WTC11 (cell line): ENCODE measurements around the gene CDK2. TPM values are rescaled to one million over a fixed set of nuclear protein-coding genes. Genes with fewer than 3 reads are reported as not detected.
"Not testable (repeated sequence)": the region's sequence is repeated elsewhere in the genome, so short reads cannot be mapped to it uniquely, and the experiment has no call there.

Experiments
- ATAC-seq: fragments of 200-7000 bp; cut with Tn5 transposase; 2 replicates; pipeline ENCODE4 v1.10.0; 2021; ENCODE audit warnings: mild to moderate bottlenecking, moderate library complexity
- CTCF ChIA-PET: fragments of 300-600 bp; sonication (Branson Sonifier 250); formaldehyde crosslinking; loops from one replicate; lab custom pipeline; 2021; ENCODE audit warnings: antibody characterized with exemption; lab: Charles Lee
- POLR2A ChIA-PET: fragments of 350-600 bp; sonication (Branson Sonifier 250); formaldehyde crosslinking; loops from one replicate; lab custom pipeline; 2021; ENCODE audit warnings: antibody characterized with exemption; lab: Charles Lee
- DNase-seq: peaks from one replicate; pipeline ENCODE4 v3.0.0; 2021; ENCODE audit warnings: low spot score
- H3K27ac Mint-ChIP-seq: 2 replicates; pipeline ENCODE4 v1.8.0; 2021; ENCODE audit warnings: mixed read lengths
- H3K27me3 Mint-ChIP-seq: 2 replicates; pipeline ENCODE4 v1.8.0; 2021; ENCODE audit warnings: low read depth, mild to moderate bottlenecking, moderate library complexity, mixed read lengths
- H3K36me3 Mint-ChIP-seq: 2 replicates; pipeline ENCODE4 v1.8.0; 2021; ENCODE audit warnings: mixed read lengths
- H3K4me1 Mint-ChIP-seq: 2 replicates; pipeline ENCODE4 v1.8.0; 2022; ENCODE audit warnings: mixed read lengths
- H3K4me3 Mint-ChIP-seq: 2 replicates; pipeline ENCODE4 v1.8.0; 2021; ENCODE audit warnings: mild to moderate bottlenecking, moderate library complexity, mixed read lengths
- H3K9me3 Mint-ChIP-seq: 2 replicates; pipeline ENCODE4 v1.8.0; 2021; ENCODE audit warnings: mixed read lengths
- CREB1 ChIP-seq: sonication (generic); formaldehyde crosslinking; IDR thresholded peaks from 2 replicates; pipeline ENCODE4 v1.8.0; 2023; ENCODE audit warnings: mild to moderate bottlenecking, missing genetic modification reagents
- CTCF ChIP-seq: fragments of 200-600 bp; IDR thresholded peaks from 2 replicates; pipeline ENCODE4 v1.8.0; 2022; ENCODE audit warnings: antibody characterized with exemption
- ELF4 ChIP-seq: sonication (generic); formaldehyde crosslinking; IDR thresholded peaks from 2 replicates; pipeline ENCODE4 v1.8.1; 2022; ENCODE audit warnings: low read depth, mild to moderate bottlenecking, moderate library complexity, missing genetic modification reagents
- FOXK1 ChIP-seq: sonication (generic); formaldehyde crosslinking; IDR thresholded peaks from 2 replicates; pipeline ENCODE4 v1.8.0; 2022; ENCODE audit warnings: mild to moderate bottlenecking, moderate library complexity, missing genetic modification reagents
- FOXP1 ChIP-seq: sonication (generic); formaldehyde crosslinking; IDR thresholded peaks from 2 replicates; pipeline ENCODE4 v1.8.0; 2022; ENCODE audit warnings: missing genetic modification reagents, mild to moderate bottlenecking, moderate library complexity, borderline replicate concordance
- FOXP4 ChIP-seq: sonication (generic); formaldehyde crosslinking; IDR thresholded peaks from 2 replicates; pipeline ENCODE4 v1.8.0; 2022; ENCODE audit warnings: mild to moderate bottlenecking, missing genetic modification reagents
- GRHL2 ChIP-seq: fragments of 250-450 bp; sonication (Bioruptor Pico); IDR thresholded peaks from 2 replicates; pipeline ENCODE4 v1.8.0; 2022; ENCODE audit warnings: mild to moderate bottlenecking, moderate library complexity; ENCODE audit not compliant: insufficient replicate concordance, severe bottlenecking
- HMGA2 ChIP-seq: fragments of 250-450 bp; sonication (Bioruptor Pico); IDR thresholded peaks from 2 replicates; pipeline ENCODE4 v1.4.0; 2021; ENCODE audit warnings: mild to moderate bottlenecking, moderate library complexity
- IRF1 ChIP-seq: sonication (generic); formaldehyde crosslinking; IDR thresholded peaks from 2 replicates; pipeline ENCODE4 v1.8.0; 2023; ENCODE audit warnings: missing genetic modification reagents
- JAZF1 ChIP-seq: fragments of 250-450 bp; sonication (Bioruptor Pico); IDR thresholded peaks from 2 replicates; pipeline ENCODE4 v1.9.0; 2021; ENCODE audit warnings: moderate library complexity, mild to moderate bottlenecking, inconsistent platforms
- OVOL2 ChIP-seq: fragments of 250-450 bp; sonication (Bioruptor Pico); IDR thresholded peaks from 2 replicates; pipeline ENCODE4 v1.9.0; 2021; ENCODE audit warnings: mild to moderate bottlenecking, borderline replicate concordance
- PRDM15 ChIP-seq: sonication (generic); formaldehyde crosslinking; IDR thresholded peaks from 2 replicates; pipeline ENCODE4 v1.8.0; 2022; ENCODE audit warnings: missing genetic modification reagents
- TCF7 ChIP-seq: sonication (generic); formaldehyde crosslinking; IDR thresholded peaks from 2 replicates; pipeline ENCODE4 v1.8.0; 2022; ENCODE audit warnings: mild to moderate bottlenecking, low read depth, missing genetic modification reagents, moderate library complexity
- TEAD1 ChIP-seq: sonication (generic); formaldehyde crosslinking; IDR thresholded peaks from 2 replicates; pipeline ENCODE4 v1.8.0; 2022; ENCODE audit warnings: mild to moderate bottlenecking, missing genetic modification reagents
- TEAD4 ChIP-seq: sonication (generic); formaldehyde crosslinking; IDR thresholded peaks from 2 replicates; pipeline ENCODE4 v1.8.0; 2022; ENCODE audit warnings: mild to moderate bottlenecking, missing genetic modification reagents
- ZNF317 ChIP-seq: sonication (generic); formaldehyde crosslinking; IDR thresholded peaks from 2 replicates; pipeline ENCODE4 v1.8.1; 2023; ENCODE audit warnings: low read depth, mild to moderate bottlenecking, moderate library complexity, missing genetic modification reagents, borderline replicate concordance
- total RNA-seq: library from RNA; stranded (reverse); gene quantifications from 3 replicates; pipeline ENCODE4 v1.2.3, GENCODE V29; 2021
- TF ChIP-seq, protein P1 (sequence below): sonication (generic); formaldehyde crosslinking; IDR thresholded peaks from 2 replicates; pipeline ENCODE4 v1.8.1; 2023; ENCODE audit warnings: mild to moderate bottlenecking, missing genetic modification reagents
- TF ChIP-seq, protein P2 (sequence below): sonication (generic); formaldehyde crosslinking; IDR thresholded peaks from 2 replicates; pipeline ENCODE4 v1.8.0; 2022; ENCODE audit warnings: mild to moderate bottlenecking, missing genetic modification reagents
- TF ChIP-seq, protein P3 (sequence below): sonication (generic); formaldehyde crosslinking; IDR thresholded peaks from 2 replicates; pipeline ENCODE4 v1.8.1; 2022; ENCODE audit warnings: mild to moderate bottlenecking, missing genetic modification reagents, moderate library complexity, borderline replicate concordance
- TF ChIP-seq, protein P4 (sequence below): sonication (generic); formaldehyde crosslinking; IDR thresholded peaks from 2 replicates; pipeline ENCODE4 v1.8.0; 2023; ENCODE audit warnings: mild to moderate bottlenecking, missing genetic modification reagents

CDK2 gene
- total RNA-seq, 1 experiment from 2014 or later: 43.1 TPM

DNA sequence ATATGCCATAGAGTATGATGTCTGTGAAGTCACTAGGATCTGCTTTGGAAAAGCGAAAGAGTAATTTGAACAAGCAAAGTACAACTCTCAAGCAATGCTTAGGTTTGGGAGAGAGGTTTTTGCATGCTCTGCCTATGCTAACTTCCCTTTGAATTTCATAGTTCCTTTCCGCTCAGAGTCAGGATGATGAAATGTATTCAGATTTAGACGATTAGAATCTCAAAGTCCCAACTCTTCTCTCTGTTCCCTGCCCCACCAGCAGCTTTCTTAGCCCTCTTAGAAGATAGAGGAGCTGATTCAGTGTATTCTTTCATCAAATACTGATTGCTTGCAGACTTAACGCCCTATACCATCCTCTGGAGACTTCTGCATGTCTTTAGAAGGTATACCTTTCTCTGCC is 18.7 kb downstream of the CDK2 start (continued):
- TF ChIP-seq FOXP4 (CRISPR knock-in tag) (no peak), JAZF1 (no peak), ELF4 (CRISPR knock-in tag) (no peak), TEAD4 (CRISPR knock-in tag) (no peak), HMGA2 (CRISPR knock-in tag) (no peak), FOXP1 (CRISPR knock-in tag) (no peak), CTCF (no peak), IRF1 (CRISPR knock-in tag) (no peak), FOXK1 (no peak), CREB1 (CRISPR knock-in tag) (no peak), ZNF317 (CRISPR knock-in tag) (no peak), GRHL2 (no peak), TEAD1 (CRISPR knock-in tag) (no peak)
- TF ChIP-seq, protein P1, sequence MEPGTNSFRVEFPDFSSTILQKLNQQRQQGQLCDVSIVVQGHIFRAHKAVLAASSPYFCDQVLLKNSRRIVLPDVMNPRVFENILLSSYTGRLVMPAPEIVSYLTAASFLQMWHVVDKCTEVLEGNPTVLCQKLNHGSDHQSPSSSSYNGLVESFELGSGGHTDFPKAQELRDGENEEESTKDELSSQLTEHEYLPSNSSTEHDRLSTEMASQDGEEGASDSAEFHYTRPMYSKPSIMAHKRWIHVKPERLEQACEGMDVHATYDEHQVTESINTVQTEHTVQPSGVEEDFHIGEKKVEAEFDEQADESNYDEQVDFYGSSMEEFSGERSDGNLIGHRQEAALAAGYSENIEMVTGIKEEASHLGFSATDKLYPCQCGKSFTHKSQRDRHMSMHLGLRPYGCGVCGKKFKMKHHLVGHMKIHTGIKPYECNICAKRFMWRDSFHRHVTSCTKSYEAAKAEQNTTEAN (CRISPR knock-in tag): no peak
- TF ChIP-seq, protein P2, sequence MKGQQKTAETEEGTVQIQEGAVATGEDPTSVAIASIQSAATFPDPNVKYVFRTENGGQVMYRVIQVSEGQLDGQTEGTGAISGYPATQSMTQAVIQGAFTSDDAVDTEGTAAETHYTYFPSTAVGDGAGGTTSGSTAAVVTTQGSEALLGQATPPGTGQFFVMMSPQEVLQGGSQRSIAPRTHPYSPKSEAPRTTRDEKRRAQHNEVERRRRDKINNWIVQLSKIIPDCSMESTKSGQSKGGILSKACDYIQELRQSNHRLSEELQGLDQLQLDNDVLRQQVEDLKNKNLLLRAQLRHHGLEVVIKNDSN (CRISPR knock-in tag): no peak

DNA sequence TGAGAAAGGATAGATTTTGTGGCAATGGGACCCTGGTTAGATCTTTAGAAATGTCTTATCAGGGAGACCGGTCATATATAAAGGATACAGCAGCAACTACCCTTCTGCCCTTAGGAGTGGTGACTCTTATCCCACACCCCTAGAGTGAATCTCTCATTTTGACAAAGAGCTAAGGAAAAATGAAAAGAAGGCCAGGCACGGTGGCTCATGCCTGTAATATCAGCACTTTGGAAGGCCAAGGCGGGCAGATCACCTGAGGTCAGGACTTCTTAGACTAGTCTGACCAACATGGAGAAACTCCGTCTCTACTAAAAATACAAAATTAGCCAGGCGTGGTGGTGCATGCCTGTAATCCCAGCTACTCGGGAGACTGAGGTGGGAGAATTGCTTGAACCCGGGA is 19.3 kb downstream of the CDK2 start:
- peaks cover 44% of the 10 kb centered on the region for H3K36me3 Mint-ChIP-seq
- POLR2A ChIA-PET, H3K27ac Mint-ChIP-seq, H3K9me3 Mint-ChIP-seq, H3K4me3 Mint-ChIP-seq, H3K4me1 Mint-ChIP-seq, ATAC-seq, DNase-seq, H3K27me3 Mint-ChIP-seq: not testable (repeated sequence)
- CTCF ChIA-PET: interaction anchor here (0.5 to 2.9 kb wide), 4 partner anchors 10 to 59 kb away, joined by 3 to 14 read pairs (median 5); partner anchors contain the start of genes RAB5B and SUOX

DNA sequence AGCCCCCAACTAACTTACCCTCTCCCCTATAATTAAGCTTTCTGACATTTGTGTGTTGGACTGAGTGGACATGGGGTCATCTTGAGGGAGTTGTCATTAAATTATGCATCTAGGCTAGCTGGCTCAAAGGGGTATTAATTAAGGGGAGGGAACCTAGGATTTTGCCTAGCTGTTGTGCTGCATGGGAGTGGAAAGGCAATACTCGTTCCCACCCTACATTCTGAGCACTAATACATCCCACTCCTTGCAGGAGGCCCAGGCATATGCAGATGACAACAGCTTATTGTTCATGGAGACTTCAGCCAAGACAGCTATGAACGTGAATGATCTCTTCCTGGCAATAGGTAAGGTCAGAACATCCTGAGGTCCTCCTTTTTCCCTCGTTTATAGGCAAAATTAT is 24.5 kb downstream of the CDK2 start:
- no peak overlapping the region for H3K4me3 Mint-ChIP-seq
- no peak for DNase-seq
- no peaks in the 10 kb centered on the region for H3K9me3 Mint-ChIP-seq
- H3K36me3 Mint-ChIP-seq: peaks cover 57% of the 10 kb centered on the region
- no peaks in the 10 kb centered on the region for H3K4me1 Mint-ChIP-seq
- no peak for ATAC-seq
- POLR2A ChIA-PET: no interaction called here
- no peaks in the 10 kb centered on the region for H3K27me3 Mint-ChIP-seq
- no peak overlapping the region for H3K27ac Mint-ChIP-seq
- CTCF ChIA-PET: interaction anchor here (0.9 kb wide), 1 partner anchor 38 kb away, joined by 3 read pairs; no protein-coding TSS in a partner anchor
- TF ChIP-seq OVOL2 (CRISPR knock-in tag) (no peak), PRDM15 (no peak), TCF7 (no peak)
- TF ChIP-seq, protein P3, sequence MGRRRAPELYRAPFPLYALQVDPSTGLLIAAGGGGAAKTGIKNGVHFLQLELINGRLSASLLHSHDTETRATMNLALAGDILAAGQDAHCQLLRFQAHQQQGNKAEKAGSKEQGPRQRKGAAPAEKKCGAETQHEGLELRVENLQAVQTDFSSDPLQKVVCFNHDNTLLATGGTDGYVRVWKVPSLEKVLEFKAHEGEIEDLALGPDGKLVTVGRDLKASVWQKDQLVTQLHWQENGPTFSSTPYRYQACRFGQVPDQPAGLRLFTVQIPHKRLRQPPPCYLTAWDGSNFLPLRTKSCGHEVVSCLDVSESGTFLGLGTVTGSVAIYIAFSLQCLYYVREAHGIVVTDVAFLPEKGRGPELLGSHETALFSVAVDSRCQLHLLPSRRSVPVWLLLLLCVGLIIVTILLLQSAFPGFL (CRISPR knock-in tag): no peak
- TF ChIP-seq, protein P4, sequence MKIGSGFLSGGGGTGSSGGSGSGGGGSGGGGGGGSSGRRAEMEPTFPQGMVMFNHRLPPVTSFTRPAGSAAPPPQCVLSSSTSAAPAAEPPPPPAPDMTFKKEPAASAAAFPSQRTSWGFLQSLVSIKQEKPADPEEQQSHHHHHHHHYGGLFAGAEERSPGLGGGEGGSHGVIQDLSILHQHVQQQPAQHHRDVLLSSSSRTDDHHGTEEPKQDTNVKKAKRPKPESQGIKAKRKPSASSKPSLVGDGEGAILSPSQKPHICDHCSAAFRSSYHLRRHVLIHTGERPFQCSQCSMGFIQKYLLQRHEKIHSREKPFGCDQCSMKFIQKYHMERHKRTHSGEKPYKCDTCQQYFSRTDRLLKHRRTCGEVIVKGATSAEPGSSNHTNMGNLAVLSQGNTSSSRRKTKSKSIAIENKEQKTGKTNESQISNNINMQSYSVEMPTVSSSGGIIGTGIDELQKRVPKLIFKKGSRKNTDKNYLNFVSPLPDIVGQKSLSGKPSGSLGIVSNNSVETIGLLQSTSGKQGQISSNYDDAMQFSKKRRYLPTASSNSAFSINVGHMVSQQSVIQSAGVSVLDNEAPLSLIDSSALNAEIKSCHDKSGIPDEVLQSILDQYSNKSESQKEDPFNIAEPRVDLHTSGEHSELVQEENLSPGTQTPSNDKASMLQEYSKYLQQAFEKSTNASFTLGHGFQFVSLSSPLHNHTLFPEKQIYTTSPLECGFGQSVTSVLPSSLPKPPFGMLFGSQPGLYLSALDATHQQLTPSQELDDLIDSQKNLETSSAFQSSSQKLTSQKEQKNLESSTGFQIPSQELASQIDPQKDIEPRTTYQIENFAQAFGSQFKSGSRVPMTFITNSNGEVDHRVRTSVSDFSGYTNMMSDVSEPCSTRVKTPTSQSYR: no peak
